Brain pericyte (primary cell): Measurements from ENCODE around the gene ZCCHC14.

Experiments used
- DNase-seq: peaks from one replicate; pipeline ENCODE4 v3.0.0-alpha.2; 2012; ENCODE audit warnings: low read depth, low spot score

Gene ZCCHC14

GRCh38 chr16:87492721-87493607 lies at the start of gene ZCCHC14:
Gene ZCCHC14, minus strand, starts transcription at chr16:87493024. Its CDS starts 786 bp downstream, at chr16:87492238.
- DNase-seq = peak; percentile 97

GRCh38 chr16:87541872-87542234 lies 49.0 kb upstream of the ZCCHC14 start:
- DNase-seq = no peak

- peak; percentile 86 for DNase-seq
Observed at GRCh38 chr16:87541147-87541871, 48.5 kb upstream of the ZCCHC14 start.

- no peak for DNase-seq
Observed at GRCh38 chr16:87540897-87541146, 48.0 kb upstream of the ZCCHC14 start.

GRCh38 chr16:87540072-87540896 lies 47.5 kb upstream of the ZCCHC14 start:
- no peak for DNase-seq

GRCh38 chr16:87539113-87539512 lies 46.3 kb upstream of the ZCCHC14 start:
- no peak for DNase-seq

- peak; percentile 78 for DNase-seq
Observed at GRCh38 chr16:87538594-87538993, 45.8 kb upstream of the ZCCHC14 start.

- no peak for DNase-seq
Observed at GRCh38 chr16:87538160-87538559, 45.3 kb upstream of the ZCCHC14 start.

- no peak for DNase-seq
Observed at GRCh38 chr16:87536795-87537142, 43.9 kb upstream of the ZCCHC14 start.

- DNase-seq = no peak
Observed at GRCh38 chr16:87535855-87536794, 43.3 kb upstream of the ZCCHC14 start.

- no peak for DNase-seq
Observed at GRCh38 chr16:87535457-87535854, 42.6 kb upstream of the ZCCHC14 start.

- DNase-seq = no peak
Observed at GRCh38 chr16:87534751-87535150, 41.9 kb upstream of the ZCCHC14 start.

GRCh38 chr16:87534030-87534653 lies 41.3 kb upstream of the ZCCHC14 start:
- DNase-seq = no peak

- no peak for DNase-seq
Observed at GRCh38 chr16:87533061-87533460, 40.2 kb upstream of the ZCCHC14 start.

- DNase-seq = no peak
Observed at GRCh38 chr16:87531418-87531817, 38.6 kb upstream of the ZCCHC14 start.

- no peak for DNase-seq
Observed at GRCh38 chr16:87528690-87529579, 36.1 kb upstream of the ZCCHC14 start.

- no peak for DNase-seq
Observed at GRCh38 chr16:87527055-87527724, 34.4 kb upstream of the ZCCHC14 start.

GRCh38 chr16:87526238-87526947 lies 33.6 kb upstream of the ZCCHC14 start:
- DNase-seq = no peak

- no peak for DNase-seq
Observed at GRCh38 chr16:87525352-87525751, 32.5 kb upstream of the ZCCHC14 start.
